Vagina (tissue), 2 donors: ENCODE measurements around the gene SLC13A3. TPM values are rescaled to one million over a fixed set of nuclear protein-coding genes. Genes with fewer than 3 reads are reported as not detected.

Experiments used
- DNase-seq, 2 donors: peaks; one replicate each; pipeline ENCODE4 v3.0.0-alpha.2; 2017; ENCODE audit errors: extremely low spot score in 2 of 2
- H3K27ac ChIP-seq: fragments of 200-600 bp; sonication (generic); one replicate; pipeline ENCODE4 v1.5.1; 2019
- H3K27me3 ChIP-seq: fragments of 200-600 bp; sonication (generic); one replicate; pipeline ENCODE4 v1.5.1; 2019
- H3K36me3 ChIP-seq, 2 donors: fragments of 200-600 bp; sonication (generic); one replicate each; pipeline ENCODE4 v1.5.1; 2017 to 2019
- H3K4me1 ChIP-seq: fragments of 200-600 bp; sonication (generic); one replicate; pipeline ENCODE4 v1.5.1; 2019
- H3K4me3 ChIP-seq, 2 donors: fragments of 200-600 bp; sonication (generic); 1 replicate in 1 of 2; 2 replicates in 1 of 2; pipeline ENCODE4 v1.5.1; 2016 to 2019
- H3K9me3 ChIP-seq: fragments of 200-600 bp; sonication (generic); one replicate; pipeline ENCODE4 v1.5.1; 2019
- POLR2A ChIP-seq, 2 donors: fragments of 450-650 bp; IDR thresholded peaks; one replicate each; pipeline ENCODE4 v1.6.1; 2017; ENCODE audit warnings: antibody characterized with exemption in 2 of 2, mild to moderate bottlenecking in 2 of 2, moderate library complexity in 2 of 2
- POLR2AphosphoS5 ChIP-seq, 2 donors: sonication (generic); formaldehyde crosslinking; IDR thresholded peaks; one replicate each; pipeline ENCODE4 v1.9.0; 2017; ENCODE audit warnings: antibody characterized with exemption in 2 of 2, mild to moderate bottlenecking in 2 of 2, low read depth in 1 of 2; ENCODE audit not compliant: insufficient read depth in 1 of 2
- intact Hi-C: fragments of 100-400 bp; cut with DNase I; formaldehyde crosslinking; loops from one replicate; pipeline ENCODE4 v1.15.1; 2023
- total RNA-seq: library from RNA; depleted of rRNA; stranded (reverse); fragments of >200 nt; gene quantifications from one replicate; pipeline ENCODE4 v1.2.3, GENCODE V29; 2016
- TF ChIP-seq, protein P1 (sequence below), 3 experiments: fragments of 450-650 bp in 2 of 3; fragments of 200-600 bp in 1 of 3; sonication (generic) in 1 of 3; IDR thresholded peaks; one replicate each; pipeline ENCODE4 v1.5.1; 2017 to 2019; ENCODE audit warnings: antibody characterized with exemption in 3 of 3, mild to moderate bottlenecking in 2 of 3, moderate library complexity in 2 of 3

Gene SLC13A3
- total RNA-seq, 1 donor from 2014 or later, result 1.2 TPM

- H3K27me3 ChIP-seq, result no peaks in the 10 kb centered on the region
Measured at GRCh38 chr20:46545077-46545826, 106.0 kb downstream of the SLC13A3 start.

GRCh38 chr20:46544576-46544975 is 106.7 kb downstream of the SLC13A3 start:
- intact Hi-C loops, result no loop called here
- H3K9me3 ChIP-seq, result no peaks in the 10 kb centered on the region
- H3K4me3 ChIP-seq, result no peak overlapping the region
- TF ChIP-seq, protein P1, sequence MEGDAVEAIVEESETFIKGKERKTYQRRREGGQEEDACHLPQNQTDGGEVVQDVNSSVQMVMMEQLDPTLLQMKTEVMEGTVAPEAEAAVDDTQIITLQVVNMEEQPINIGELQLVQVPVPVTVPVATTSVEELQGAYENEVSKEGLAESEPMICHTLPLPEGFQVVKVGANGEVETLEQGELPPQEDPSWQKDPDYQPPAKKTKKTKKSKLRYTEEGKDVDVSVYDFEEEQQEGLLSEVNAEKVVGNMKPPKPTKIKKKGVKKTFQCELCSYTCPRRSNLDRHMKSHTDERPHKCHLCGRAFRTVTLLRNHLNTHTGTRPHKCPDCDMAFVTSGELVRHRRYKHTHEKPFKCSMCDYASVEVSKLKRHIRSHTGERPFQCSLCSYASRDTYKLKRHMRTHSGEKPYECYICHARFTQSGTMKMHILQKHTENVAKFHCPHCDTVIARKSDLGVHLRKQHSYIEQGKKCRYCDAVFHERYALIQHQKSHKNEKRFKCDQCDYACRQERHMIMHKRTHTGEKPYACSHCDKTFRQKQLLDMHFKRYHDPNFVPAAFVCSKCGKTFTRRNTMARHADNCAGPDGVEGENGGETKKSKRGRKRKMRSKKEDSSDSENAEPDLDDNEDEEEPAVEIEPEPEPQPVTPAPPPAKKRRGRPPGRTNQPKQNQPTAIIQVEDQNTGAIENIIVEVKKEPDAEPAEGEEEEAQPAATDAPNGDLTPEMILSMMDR (IDR thresholded peaks at IDR 0.05), result no peak
- TF ChIP-seq POLR2A (IDR thresholded peaks at IDR 0.05), result no peak
- no peak for TF ChIP-seq POLR2AphosphoS5 (IDR thresholded peaks at IDR 0.05; ENCODE audit: insufficient read depth in 1 of 2, low read depth in 1 of 2)
- no peaks in the 10 kb centered on the region for H3K4me1 ChIP-seq
- no peak for DNase-seq
- no peaks in the 10 kb centered on the region for H3K36me3 ChIP-seq
- no peak overlapping the region for H3K27ac ChIP-seq
- no peaks in the 10 kb centered on the region for H3K27me3 ChIP-seq

More at GRCh38 chr20:46545077-46545826, 106.0 kb downstream of the SLC13A3 start:
- intact Hi-C loops, result no loop called here
- Histone ChIP-seq H3K4me3 (no peak overlapping the region), H3K4me1 (no peaks in the 10 kb centered on the region), H3K36me3 (no peaks in the 10 kb centered on the region), H3K9me3 (no peaks in the 10 kb centered on the region), H3K27ac (no peak overlapping the region)
- DNase-seq, result no peak
- TF ChIP-seq POLR2A (IDR thresholded peaks at IDR 0.05) (no peak), POLR2AphosphoS5 (IDR thresholded peaks at IDR 0.05; ENCODE audit: insufficient read depth in 1 of 2, low read depth in 1 of 2) (no peak)
- TF ChIP-seq, protein P1 (IDR thresholded peaks at IDR 0.05), result no peak

GRCh38 chr20:46543959-46544358 is 107.3 kb downstream of the SLC13A3 start:
- no peak for DNase-seq
- Histone ChIP-seq H3K4me1 (no peaks in the 10 kb centered on the region), H3K9me3 (no peaks in the 10 kb centered on the region), H3K27ac (no peak overlapping the region), H3K4me3 (no peak overlapping the region), H3K27me3 (no peaks in the 10 kb centered on the region), H3K36me3 (no peaks in the 10 kb centered on the region)
- intact Hi-C loops, result no loop called here
- TF ChIP-seq, protein P1 (IDR thresholded peaks at IDR 0.05), result no peak
- TF ChIP-seq POLR2AphosphoS5 (IDR thresholded peaks at IDR 0.05; ENCODE audit: insufficient read depth in 1 of 2, low read depth in 1 of 2), result no peak
- no peak for TF ChIP-seq POLR2A (IDR thresholded peaks at IDR 0.05)

DNA sequence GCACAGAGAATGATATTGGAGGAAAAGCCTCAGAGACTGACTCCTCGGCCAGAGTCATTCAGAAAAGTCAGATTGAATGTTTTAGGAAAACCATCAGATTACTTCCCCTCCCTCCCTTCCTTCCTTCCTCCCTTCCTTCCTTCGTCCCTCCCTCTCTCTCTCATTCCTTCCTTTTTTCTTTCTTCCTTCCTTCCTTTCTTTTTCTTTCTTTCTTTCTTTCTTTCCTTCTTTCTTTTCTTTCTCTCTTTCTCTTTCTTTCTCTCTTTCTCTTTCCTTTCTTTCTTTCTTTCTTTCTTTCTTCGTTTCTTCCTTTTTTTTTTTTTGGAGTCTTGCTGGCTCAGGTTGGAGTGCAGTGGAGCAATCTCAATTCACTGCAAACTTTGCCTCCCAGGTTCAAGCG is 108.2 kb downstream of the SLC13A3 start:
- intact Hi-C loops, result no loop called here
- DNase-seq, result no peak
- no peaks in the 10 kb centered on the region for H3K4me1 ChIP-seq
- H3K27ac ChIP-seq, result no peak overlapping the region
- TF ChIP-seq POLR2A (IDR thresholded peaks at IDR 0.05) (no peak), POLR2AphosphoS5 (IDR thresholded peaks at IDR 0.05; ENCODE audit: insufficient read depth in 1 of 2, low read depth in 1 of 2) (no peak)
- TF ChIP-seq, protein P1 (IDR thresholded peaks at IDR 0.05), result no peak
- no peak overlapping the region for H3K4me3 ChIP-seq
- no peaks in the 10 kb centered on the region for H3K9me3 ChIP-seq
- no peaks in the 10 kb centered on the region for H3K36me3 ChIP-seq
- H3K27me3 ChIP-seq, result no peaks in the 10 kb centered on the region

- Histone ChIP-seq H3K4me3 (no peak overlapping the region), H3K4me1 (no peaks in the 10 kb centered on the region), H3K9me3 (no peaks in the 10 kb centered on the region), H3K27me3 (no peaks in the 10 kb centered on the region), H3K36me3 (no peaks in the 10 kb centered on the region), H3K27ac (no peak overlapping the region)
- no peak for TF ChIP-seq POLR2A (IDR thresholded peaks at IDR 0.05)
- no peak for TF ChIP-seq POLR2AphosphoS5 (IDR thresholded peaks at IDR 0.05; ENCODE audit: insufficient read depth in 1 of 2, low read depth in 1 of 2)
- TF ChIP-seq, protein P1 (IDR thresholded peaks at IDR 0.05), result no peak
- no peak for DNase-seq
- intact Hi-C loops, result no loop called here
Measured at GRCh38 chr20:46541229-46541935, 109.9 kb downstream of the SLC13A3 start.
